Measurements from ENCODE around the gene GPRASP2. TPM values are rescaled to one million over a fixed set of nuclear protein-coding genes. Genes with fewer than 3 reads are reported as not detected.
A peak's percentile ranks its signal among the peaks of the same experiment; 100 is the strongest.
"Not testable (repeated sequence)": the region's sequence is repeated elsewhere in the genome, so short reads cannot be mapped to it uniquely, and the experiment has no call there.

GPRASP2 gene
- 1 to 10 TPM; 1.7 to 3.9 (median 1.9) TPM for total RNA-seq

GRCh38 chrX:102712216-102712966, at the start of gene GPRASP2:
GPRASP2 (plus strand) TSS chrX:102712448; CDS start chrX:102714870, 2,422 bp downstream.
- Histone ChIP-seq H3K36me3 (no peaks in the 10 kb centered on the region), H3K27me3 (no peaks in the 10 kb centered on the region), H3K4me3 (peak within 1 kb of the TSS; percentile 42 to 64 (median 52)), H3K4me1 (no peaks in the 10 kb centered on the region), H3K9me3 (no peaks in the 10 kb centered on the region), H3K27ac (peak within 1 kb of the TSS in 2 of 4 donors; percentile 53 to 71)
- TF ChIP-seq CTCF (IDR thresholded peaks at IDR 0.05): no peak
- TF ChIP-seq POLR2A (IDR thresholded peaks at IDR 0.05): no peak
- peak in 1 of 3 donors; percentile 56 for DNase-seq

- H3K9me3 ChIP-seq, H3K4me1 ChIP-seq, H3K27ac ChIP-seq, H3K27me3 ChIP-seq, DNase-seq, H3K36me3 ChIP-seq, H3K4me3 ChIP-seq: not testable (repeated sequence)
Measured at GRCh38 chrX:102663820-102664219, 48.4 kb upstream of the GPRASP2 start.

GRCh38 chrX:102667034-102667433, 45.2 kb upstream of the GPRASP2 start:
- DNase-seq, H3K4me1 ChIP-seq, H3K27ac ChIP-seq, H3K9me3 ChIP-seq, H3K4me3 ChIP-seq, H3K36me3 ChIP-seq, H3K27me3 ChIP-seq: not testable (repeated sequence)

GRCh38 chrX:102669526-102669925, 42.7 kb upstream of the GPRASP2 start:
- no peaks in the 10 kb centered on the region for H3K36me3 ChIP-seq
- no peaks in the 10 kb centered on the region for H3K4me1 ChIP-seq
- DNase-seq: no peak
- no peak overlapping the region for H3K27ac ChIP-seq
- TF ChIP-seq CTCF (IDR thresholded peaks at IDR 0.05) (no peak), POLR2A (IDR thresholded peaks at IDR 0.05) (no peak)
- no peak overlapping the region for H3K4me3 ChIP-seq
- H3K9me3 ChIP-seq: no peaks in the 10 kb centered on the region
- H3K27me3 ChIP-seq: no peaks in the 10 kb centered on the region

- TF ChIP-seq CTCF (IDR thresholded peaks at IDR 0.05): no peak
- TF ChIP-seq POLR2A (IDR thresholded peaks at IDR 0.05): no peak
- H3K4me1 ChIP-seq: no peaks in the 10 kb centered on the region
- H3K36me3 ChIP-seq: no peaks in the 10 kb centered on the region
- no peak overlapping the region for H3K4me3 ChIP-seq
- DNase-seq: no peak
- H3K9me3 ChIP-seq: no peaks in the 10 kb centered on the region
- H3K27me3 ChIP-seq: no peaks in the 10 kb centered on the region
- H3K27ac ChIP-seq: no peak overlapping the region
Measured at GRCh38 chrX:102672856-102673255, 39.4 kb upstream of the GPRASP2 start.

- H3K9me3 ChIP-seq, H3K27ac ChIP-seq, DNase-seq, H3K36me3 ChIP-seq, H3K4me1 ChIP-seq, H3K27me3 ChIP-seq, H3K4me3 ChIP-seq: not testable (repeated sequence)
Measured at GRCh38 chrX:102677479-102677878, 34.8 kb upstream of the GPRASP2 start.

- H3K27ac ChIP-seq: no peak overlapping the region
- H3K9me3 ChIP-seq: no peaks in the 10 kb centered on the region
- TF ChIP-seq CTCF (IDR thresholded peaks at IDR 0.05) (no peak), POLR2A (IDR thresholded peaks at IDR 0.05) (no peak)
- H3K4me1 ChIP-seq: no peaks in the 10 kb centered on the region
- no peak for DNase-seq
- H3K27me3 ChIP-seq: no peaks in the 10 kb centered on the region
- no peaks in the 10 kb centered on the region for H3K36me3 ChIP-seq
- H3K4me3 ChIP-seq: no peak overlapping the region
Measured at GRCh38 chrX:102684772-102685520, 27.3 kb upstream of the GPRASP2 start.

All from Peyer's patch (tissue), 4 donors.